Natural killer cell (primary cell): ENCODE results near the gene TRMT61B. TPM values are rescaled to one million over a fixed set of nuclear protein-coding genes. Genes with fewer than 3 reads are reported as not detected.
A peak's percentile ranks its signal among the peaks of the same experiment; 100 is the strongest.

Experiments used
- ATAC-seq, 3 donors: fragments of 150-1000 bp in 2 of 3; fragments of 200-7000 bp in 1 of 3; cut with Tn5 transposase; 1 replicate in 1 of 3; 2 replicates in 2 of 3; pipeline ENCODE4 v1.10.0; 2021; ENCODE audit warnings: mild to moderate bottlenecking in 2 of 3, moderate library complexity in 2 of 3
- DNase-seq, 2 donors: peaks; one replicate each; pipeline versions ENCODE4 v3.0.0 to v3.0.0-alpha.2; 2013 to 2021; ENCODE audit warnings: mixed read lengths in 1 of 2
- H3K27ac ChIP-seq: one replicate; pipeline ENCODE4 v1.5.1; 2013; ENCODE audit warnings: mild to moderate bottlenecking, low read length
- H3K27me3 ChIP-seq: one replicate; pipeline ENCODE4 v1.6.1; 2013; ENCODE audit warnings: low read length; ENCODE audit not compliant: control insufficient read depth, insufficient read depth
- H3K36me3 ChIP-seq: one replicate; pipeline ENCODE4 v1.6.1; 2013; ENCODE audit warnings: low read length; ENCODE audit not compliant: control insufficient read depth, insufficient read depth
- H3K4me1 ChIP-seq: one replicate; pipeline ENCODE4 v1.6.1; 2013; ENCODE audit warnings: low read length; ENCODE audit not compliant: control insufficient read depth, insufficient read depth
- H3K4me3 ChIP-seq: one replicate; pipeline ENCODE4 v1.5.1; 2013; ENCODE audit warnings: low read length
- H3K9me3 ChIP-seq: one replicate; pipeline ENCODE4 v1.6.1; 2013; ENCODE audit warnings: low read length; ENCODE audit not compliant: control insufficient read depth, insufficient read depth
- H3K27ac Mint-ChIP-seq, 2 donors: one replicate each; pipeline ENCODE4 v1.8.0; 2022; ENCODE audit warnings: mild to moderate bottlenecking in 2 of 2, mixed read lengths in 2 of 2, moderate library complexity in 1 of 2
- H3K27me3 Mint-ChIP-seq, 2 donors: one replicate each; pipeline ENCODE4 v1.8.0; 2022; ENCODE audit warnings: low read depth in 2 of 2, mixed read lengths in 2 of 2
- H3K36me3 Mint-ChIP-seq: one replicate; pipeline ENCODE4 v1.8.0; 2022; ENCODE audit warnings: mixed read lengths
- H3K4me1 Mint-ChIP-seq, 2 donors: one replicate each; pipeline ENCODE4 v1.8.0; 2022; ENCODE audit warnings: mixed read lengths in 2 of 2
- H3K4me3 Mint-ChIP-seq: one replicate; pipeline ENCODE4 v1.8.0; 2022; ENCODE audit warnings: mild to moderate bottlenecking, moderate library complexity, mixed read lengths
- H3K9me3 Mint-ChIP-seq, 2 donors: one replicate each; pipeline ENCODE4 v1.8.0; 2022; ENCODE audit warnings: mixed read lengths in 2 of 2
- CTCF ChIP-seq: fragments of 200-600 bp; IDR thresholded peaks from one replicate; pipeline ENCODE4 v1.8.0; 2022; ENCODE audit warnings: antibody characterized with exemption
- WGBS: methylation state at CpG from one replicate; pipeline ENCODE4 v1.1.7; 2013; ENCODE audit warnings: missing lambda C conversion rate; ENCODE audit not compliant: insufficient coverage; 5-methylcytosine and 5-hydroxymethylcytosine counted together
- intact Hi-C: fragments of 100-400 bp; cut with micrococcal nuclease; formaldehyde crosslinking; loops from one replicate; pipeline ENCODE4 v1.14.2; 2022
- total RNA-seq, 4 donors: library from RNA; stranded (reverse); fragments of 120-200 nt in 1 of 4; gene quantifications; one replicate each; pipeline versions ENCODE4 v1.2.3 to v1.2.4, GENCODE V29; 2013 to 2022

TRMT61B gene
- total RNA-seq, 3 donors from 2014 or later (not counting 1 experiment from before 2014, with no cell fraction given), result 13.6 to 19.2 (median 18.0) TPM

DNA sequence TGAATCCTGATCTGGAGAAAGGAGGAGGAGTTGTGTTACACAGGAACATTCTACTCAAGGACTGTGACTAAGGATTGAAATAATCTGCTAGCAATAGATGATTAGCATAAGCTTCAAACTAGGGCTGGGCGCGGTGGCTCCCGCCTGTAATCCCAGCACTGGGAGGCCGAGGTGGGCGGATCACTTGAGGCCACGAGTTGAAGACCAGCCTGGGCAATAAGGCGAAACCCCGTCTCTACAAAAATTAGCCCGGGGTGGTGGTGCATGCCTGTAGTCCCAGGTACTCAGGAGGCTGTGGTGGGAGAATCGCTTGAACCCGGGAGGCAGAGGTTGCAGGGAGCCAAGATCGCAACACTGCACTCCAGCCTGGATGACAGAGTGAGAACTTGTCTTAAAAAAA lies 1.5 kb downstream of the TRMT61B start:
- H3K27ac Mint-ChIP-seq, result peak overlapping the region; percentile 24 to 68
- 89% methylated on average over 12 of the region's 12 CpGs for WGBS
- H3K9me3 Mint-ChIP-seq, result no peaks in the 10 kb centered on the region
- ATAC-seq (no peak), DNase-seq (no peak)
- no peak overlapping the region for H3K4me3 ChIP-seq
- no peaks in the 10 kb centered on the region for H3K36me3 Mint-ChIP-seq
- peak overlapping the region; percentile 61 for H3K4me3 Mint-ChIP-seq
- H3K36me3 ChIP-seq, result peaks cover 4% of the 10 kb centered on the region
- peaks cover 21% of the 10 kb centered on the region for H3K4me1 ChIP-seq
- peaks cover 39 to 42% of the 10 kb centered on the region in 2 donors for H3K4me1 Mint-ChIP-seq
- H3K27ac ChIP-seq, result no peak overlapping the region
- H3K27me3 Mint-ChIP-seq, result no peaks in the 10 kb centered on the region
- no peaks in the 10 kb centered on the region for H3K27me3 ChIP-seq
- intact Hi-C loops, result loop anchor here (5.0 kb wide), 1 partner anchor 116 kb away; the partner anchor contains the start of gene PPP1CB
- H3K9me3 ChIP-seq, result no peaks in the 10 kb centered on the region
- TF ChIP-seq CTCF, result no peak

GRCh38 chr2:28855977-28856376 lies 14.1 kb downstream of the TRMT61B start:
- no peaks in the 10 kb centered on the region for H3K9me3 ChIP-seq
- Mint-ChIP-seq H3K4me1 (peaks cover 7 to 17% of the 10 kb centered on the region in 2 donors), H3K4me3 (no peak overlapping the region), H3K27ac (peak overlapping the region in 1 of 2 donors; percentile 17), H3K27me3 (no peaks in the 10 kb centered on the region), H3K9me3 (no peaks in the 10 kb centered on the region), H3K36me3 (peaks cover 10% of the 10 kb centered on the region)
- H3K36me3 ChIP-seq, result peaks cover 15% of the 10 kb centered on the region
- no peaks in the 10 kb centered on the region for H3K27me3 ChIP-seq
- ATAC-seq (no peak), DNase-seq (no peak)
- intact Hi-C loops, result no loop called here
- TF ChIP-seq CTCF, result no peak
- no peaks in the 10 kb centered on the region for H3K4me1 ChIP-seq
- H3K27ac ChIP-seq, result no peak overlapping the region
- no peak overlapping the region for H3K4me3 ChIP-seq

DNA sequence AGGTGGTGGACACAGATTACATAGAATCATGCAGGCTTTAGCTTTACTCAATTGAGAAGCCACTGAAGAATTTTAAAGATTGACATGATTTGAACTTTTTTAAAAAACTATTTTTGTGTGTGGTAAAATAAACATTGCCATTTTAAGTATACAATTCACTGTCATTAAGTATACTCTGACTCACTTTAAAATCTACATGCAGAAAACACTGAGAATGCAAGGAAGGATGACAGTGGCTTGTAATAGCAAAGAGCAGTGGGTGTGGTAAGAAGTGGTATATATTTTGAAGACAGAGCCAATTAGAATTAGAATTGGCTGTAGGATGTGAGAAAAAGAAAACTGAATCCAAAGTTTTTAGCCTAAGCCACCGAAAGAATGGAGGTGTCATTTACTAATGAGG lies 14.9 kb downstream of the TRMT61B start:
- Histone ChIP-seq H3K27me3 (no peaks in the 10 kb centered on the region), H3K36me3 (peaks cover 10% of the 10 kb centered on the region), H3K9me3 (no peaks in the 10 kb centered on the region), H3K4me3 (no peak overlapping the region), H3K4me1 (no peaks in the 10 kb centered on the region), H3K27ac (no peak overlapping the region)
- WGBS, result 96% methylated on average over 1 of the region's 1 CpG
- H3K36me3 Mint-ChIP-seq, result peaks cover 3% of the 10 kb centered on the region
- intact Hi-C loops, result no loop called here
- H3K27me3 Mint-ChIP-seq, result no peaks in the 10 kb centered on the region
- no peak for ATAC-seq
- peak overlapping the region in 1 of 2 donors; percentile 17 for H3K27ac Mint-ChIP-seq
- peaks cover under 1 to 12% of the 10 kb centered on the region in 2 donors for H3K4me1 Mint-ChIP-seq
- no peak for DNase-seq
- no peak overlapping the region for H3K4me3 Mint-ChIP-seq
- no peaks in the 10 kb centered on the region for H3K9me3 Mint-ChIP-seq
- TF ChIP-seq CTCF, result no peak

- TF ChIP-seq CTCF, result no peak
- no peaks in the 10 kb centered on the region for H3K9me3 Mint-ChIP-seq
- H3K4me3 Mint-ChIP-seq, result no peak overlapping the region
- DNase-seq (no peak), ATAC-seq (no peak)
- no peaks in the 10 kb centered on the region for H3K27me3 ChIP-seq
- H3K4me1 Mint-ChIP-seq, result no peaks in the 10 kb centered on the region
- H3K4me3 ChIP-seq, result no peak overlapping the region
- WGBS, result 95% methylated on average over 2 of the region's 3 CpGs
- no peaks in the 10 kb centered on the region for H3K27me3 Mint-ChIP-seq
- no peaks in the 10 kb centered on the region for H3K9me3 ChIP-seq
- intact Hi-C loops, result no loop called here
- no peaks in the 10 kb centered on the region for H3K4me1 ChIP-seq
- H3K36me3 ChIP-seq, result no peaks in the 10 kb centered on the region
- H3K27ac Mint-ChIP-seq, result no peak overlapping the region
- H3K36me3 Mint-ChIP-seq, result no peaks in the 10 kb centered on the region
- H3K27ac ChIP-seq, result no peak overlapping the region
Measured at GRCh38 chr2:28842042-28842441, 28.1 kb downstream of the TRMT61B start.
